MCF 10A (cell line): ENCODE data around the gene BACE1. TPM values are rescaled to one million over a fixed set of nuclear protein-coding genes. Genes with fewer than 3 reads are reported as not detected.
"Not testable (repeated sequence)": the region's sequence is repeated elsewhere in the genome, so short reads cannot be mapped to it uniquely, and the experiment has no call there.

ENCODE experiments used
- BruUV-seq: library from RNA; stranded (reverse); fragments of 400-500 nt; replicated peaks from 2 replicates; lab custom pipeline; 2021; lab: Mats Ljungman, UMichigan
- CTCF ChIA-PET: fragments of 300-600 bp; sonication (Branson Sonifier 250); formaldehyde crosslinking; extraction: SDS; loops from one replicate; lab custom pipeline; 2021; ENCODE audit warnings: antibody characterized with exemption, inconsistent platforms; lab: Yijun Ruan, JAX
- POLR2A ChIA-PET: fragments of 300-600, 350-650 bp; sonication (Branson Sonifier 250); formaldehyde crosslinking; extraction: SDS; loops from one replicate; lab custom pipeline; 2020; ENCODE audit warnings: antibody characterized with exemption, inconsistent platforms; lab: Yijun Ruan, JAX
- DNase-seq: peaks from one replicate; pipeline ENCODE4 v3.0.0-alpha.2; 2018; ENCODE audit not compliant: unreplicated experiment
- H3K27ac Mint-ChIP-seq: one replicate; pipeline ENCODE4 v1.8.0; 2022; ENCODE audit warnings: mild to moderate bottlenecking, low read depth, mixed read lengths; ENCODE audit not compliant: unreplicated experiment
- H3K27me3 Mint-ChIP-seq: one replicate; pipeline ENCODE4 v1.8.0; 2022; ENCODE audit warnings: mixed read lengths; ENCODE audit not compliant: insufficient read depth, unreplicated experiment
- H3K36me3 Mint-ChIP-seq: one replicate; pipeline ENCODE4 v1.8.0; 2022; ENCODE audit warnings: mild to moderate bottlenecking, moderate library complexity, mixed read lengths; ENCODE audit not compliant: insufficient read depth, unreplicated experiment
- H3K4me1 Mint-ChIP-seq: one replicate; pipeline ENCODE4 v1.8.0; 2022; ENCODE audit warnings: mixed read lengths; ENCODE audit not compliant: insufficient read depth, unreplicated experiment
- H3K4me3 Mint-ChIP-seq: one replicate; pipeline ENCODE4 v1.8.0; 2022; ENCODE audit warnings: mild to moderate bottlenecking, moderate library complexity, mixed read lengths; ENCODE audit not compliant: unreplicated experiment
- H3K9me3 Mint-ChIP-seq: one replicate; pipeline ENCODE4 v1.8.0; 2022; ENCODE audit warnings: mixed read lengths; ENCODE audit not compliant: unreplicated experiment
- intact Hi-C: fragments of 100-400 bp; cut with micrococcal nuclease; formaldehyde crosslinking; loops from 2 replicates; pipeline ENCODE4 v1.14.1; 2022
- total RNA-seq: library from RNA; stranded (reverse); gene quantifications from 2 replicates; pipeline ENCODE4 v1.2.3, GENCODE V29; 2022
- TF ChIP-seq, protein P1 (sequence below): fragments of 200-600 bp; IDR thresholded peaks from one replicate; pipeline ENCODE4 v1.8.0; 2022; ENCODE audit warnings: antibody characterized with exemption, mild to moderate bottlenecking; ENCODE audit not compliant: unreplicated experiment

The BACE1 gene
- total RNA-seq, 1 experiment from 2014 or later = 15.8 TPM

DNA sequence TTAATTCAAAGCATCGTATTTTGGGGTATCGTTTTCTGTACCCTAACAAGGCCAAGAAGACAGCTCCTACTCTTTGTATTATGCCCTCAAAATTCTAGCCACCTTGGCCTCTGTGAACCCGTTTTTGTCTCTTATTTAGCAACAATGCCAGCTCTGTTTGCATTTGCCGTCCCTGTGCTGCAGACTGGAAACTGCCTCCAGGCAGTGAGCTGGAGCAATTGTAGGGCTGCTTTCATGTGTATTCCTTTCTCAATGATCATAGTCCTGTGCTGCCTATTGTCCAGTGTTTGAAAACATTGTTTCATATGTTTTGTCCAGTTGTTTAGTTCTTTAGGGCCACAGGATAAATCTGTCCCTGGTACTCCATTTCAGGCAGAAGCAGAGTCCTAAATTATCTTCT, 44.8 kb downstream of the BACE1 start:
- Mint-ChIP-seq H3K27me3 (no peaks in the 10 kb centered on the region), H3K36me3 (peaks cover 46% of the 10 kb centered on the region), H3K9me3 (no peaks in the 10 kb centered on the region), H3K27ac (no peak overlapping the region), H3K4me1 (peaks cover 11% of the 10 kb centered on the region), H3K4me3 (no peak overlapping the region)
- ChIA-PET CTCF (interaction anchor here (0.6 kb wide), 1 partner anchor 14 kb away, joined by 3 read pairs; no protein-coding TSS in a partner anchor), POLR2A (interaction anchor here (0.6 kb wide), 1 partner anchor 91 kb away, joined by 3 read pairs; no protein-coding TSS in a partner anchor)
- TF ChIP-seq, protein P1, sequence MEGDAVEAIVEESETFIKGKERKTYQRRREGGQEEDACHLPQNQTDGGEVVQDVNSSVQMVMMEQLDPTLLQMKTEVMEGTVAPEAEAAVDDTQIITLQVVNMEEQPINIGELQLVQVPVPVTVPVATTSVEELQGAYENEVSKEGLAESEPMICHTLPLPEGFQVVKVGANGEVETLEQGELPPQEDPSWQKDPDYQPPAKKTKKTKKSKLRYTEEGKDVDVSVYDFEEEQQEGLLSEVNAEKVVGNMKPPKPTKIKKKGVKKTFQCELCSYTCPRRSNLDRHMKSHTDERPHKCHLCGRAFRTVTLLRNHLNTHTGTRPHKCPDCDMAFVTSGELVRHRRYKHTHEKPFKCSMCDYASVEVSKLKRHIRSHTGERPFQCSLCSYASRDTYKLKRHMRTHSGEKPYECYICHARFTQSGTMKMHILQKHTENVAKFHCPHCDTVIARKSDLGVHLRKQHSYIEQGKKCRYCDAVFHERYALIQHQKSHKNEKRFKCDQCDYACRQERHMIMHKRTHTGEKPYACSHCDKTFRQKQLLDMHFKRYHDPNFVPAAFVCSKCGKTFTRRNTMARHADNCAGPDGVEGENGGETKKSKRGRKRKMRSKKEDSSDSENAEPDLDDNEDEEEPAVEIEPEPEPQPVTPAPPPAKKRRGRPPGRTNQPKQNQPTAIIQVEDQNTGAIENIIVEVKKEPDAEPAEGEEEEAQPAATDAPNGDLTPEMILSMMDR = no peak
- intact Hi-C loops = no loop called here
- no peak for DNase-seq
- BruUV-seq = no TSS peak

DNA sequence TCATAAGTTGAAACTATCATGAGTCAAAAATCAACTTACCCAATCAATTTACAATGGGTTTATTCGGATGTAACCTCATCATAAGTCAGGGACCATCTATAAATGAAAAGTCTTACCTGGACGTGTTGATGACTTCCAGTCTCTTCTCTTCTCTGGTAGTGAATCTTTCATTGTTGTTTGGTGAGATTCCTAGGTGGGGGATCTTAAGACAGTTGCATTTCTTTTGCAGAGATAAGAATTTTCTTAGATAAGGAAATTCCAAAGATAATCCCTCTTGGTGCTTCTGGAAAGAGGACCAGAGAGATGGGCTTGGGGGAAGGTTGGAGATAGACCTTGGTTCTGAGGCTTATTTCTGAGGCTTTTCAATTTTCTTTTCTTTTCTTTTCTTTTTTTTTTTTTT, 46.2 kb downstream of the BACE1 start:
- no TSS peak for BruUV-seq
- Mint-ChIP-seq H3K9me3 (no peaks in the 10 kb centered on the region), H3K27me3 (no peaks in the 10 kb centered on the region), H3K4me1 (peaks cover 11% of the 10 kb centered on the region), H3K4me3 (no peak overlapping the region), H3K27ac (no peak overlapping the region), H3K36me3 (peaks cover 41% of the 10 kb centered on the region)
- intact Hi-C loops = no loop called here
- ChIA-PET CTCF (no interaction called here), POLR2A (interaction anchor here (0.6 kb wide), 1 partner anchor 1014 kb away, joined by 3 read pairs; no protein-coding TSS in a partner anchor)
- TF ChIP-seq, protein P1 = no peak
- DNase-seq = no peak

DNA sequence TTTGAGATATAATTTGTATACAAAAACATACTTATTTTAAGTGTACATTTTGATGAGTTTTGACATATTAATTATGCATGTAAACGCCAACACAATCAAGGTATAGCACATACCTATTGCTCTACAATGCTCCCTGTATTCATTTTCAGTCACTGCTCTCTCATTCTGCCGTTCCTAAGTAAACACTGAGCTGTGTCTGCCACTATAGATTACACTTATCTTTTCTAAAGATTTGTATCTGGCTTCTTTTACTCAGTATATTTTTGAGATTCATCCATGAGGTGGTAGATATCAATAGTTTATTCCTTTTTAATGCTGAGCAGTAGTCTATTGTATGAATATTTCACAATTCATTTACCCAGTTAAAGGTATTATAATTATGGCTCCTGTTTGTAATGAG, 50.3 kb downstream of the BACE1 start:
- DNase-seq = no peak
- intact Hi-C loops = no loop called here
- no peaks in the 10 kb centered on the region for H3K4me1 Mint-ChIP-seq
- CTCF ChIA-PET = no interaction called here
- peaks cover 63% of the 10 kb centered on the region for H3K36me3 Mint-ChIP-seq
- no peaks in the 10 kb centered on the region for H3K9me3 Mint-ChIP-seq
- POLR2A ChIA-PET = no interaction called here
- H3K27me3 Mint-ChIP-seq = no peaks in the 10 kb centered on the region
- no peak overlapping the region for H3K27ac Mint-ChIP-seq
- TF ChIP-seq, protein P1 = no peak
- no peak overlapping the region for H3K4me3 Mint-ChIP-seq
- no TSS peak for BruUV-seq

DNA sequence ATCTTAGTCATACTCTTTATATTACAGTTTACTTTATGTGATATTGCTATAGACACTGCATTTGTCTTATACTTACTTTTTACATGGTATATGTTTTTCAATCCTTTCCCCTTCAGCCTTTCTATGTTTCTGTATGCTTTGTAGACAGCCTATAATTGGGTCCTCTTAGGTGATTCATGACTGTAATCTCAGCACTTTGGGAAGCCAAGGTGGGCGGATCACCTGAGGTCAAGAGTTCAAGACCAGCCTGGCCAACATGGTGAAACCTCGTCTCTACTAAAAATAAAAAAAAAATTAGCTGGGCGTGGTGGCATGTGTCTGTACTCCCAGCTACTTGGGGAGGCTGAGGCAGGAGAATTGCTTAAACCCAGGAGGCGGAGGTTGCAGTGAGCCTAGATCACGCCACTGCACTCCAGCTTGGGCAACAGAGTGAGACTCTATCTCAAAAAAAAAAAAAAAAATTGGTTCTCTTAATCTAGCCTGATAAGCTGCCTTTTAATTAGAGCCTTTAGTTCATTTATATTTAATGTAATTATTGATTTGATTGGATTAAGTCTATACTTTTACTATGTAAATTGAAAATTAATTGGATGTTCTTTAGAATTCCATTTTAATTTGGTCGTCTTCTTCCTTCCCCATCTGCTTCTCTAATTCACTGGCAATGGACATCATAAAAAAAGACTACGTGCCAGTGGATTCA, 51.3 kb downstream of the BACE1 start:
- BruUV-seq, H3K4me1 Mint-ChIP-seq, DNase-seq, H3K27me3 Mint-ChIP-seq, POLR2A ChIA-PET, intact Hi-C loops, H3K9me3 Mint-ChIP-seq, H3K4me3 Mint-ChIP-seq, H3K27ac Mint-ChIP-seq: not testable (repeated sequence)
- peaks cover 67% of the 10 kb centered on the region for H3K36me3 Mint-ChIP-seq
- CTCF ChIA-PET = interaction anchor here (0.6 kb wide), 1 partner anchor 39 kb away, joined by 3 read pairs; no protein-coding TSS in a partner anchor
